Activated T-cell treated with anti-CD3 and anti-CD28 coated beads for 1 hour (primary cell): Measurements from ENCODE around the gene ELOVL6.
A peak's percentile ranks its signal among the peaks of the same experiment; 100 is the strongest.
"Not testable (repeated sequence)": the region's sequence is repeated elsewhere in the genome, so short reads cannot be mapped to it uniquely, and the experiment has no call there.

Source experiments
- DNase-seq: peaks from one replicate; pipeline ENCODE4 v3.0.0-alpha.2; 2020; ENCODE audit warnings: low read depth

ELOVL6 gene

GRCh38 chr4:110124711-110125110 is 73.7 kb downstream of the ELOVL6 start:
- DNase-seq, result no peak

DNA sequence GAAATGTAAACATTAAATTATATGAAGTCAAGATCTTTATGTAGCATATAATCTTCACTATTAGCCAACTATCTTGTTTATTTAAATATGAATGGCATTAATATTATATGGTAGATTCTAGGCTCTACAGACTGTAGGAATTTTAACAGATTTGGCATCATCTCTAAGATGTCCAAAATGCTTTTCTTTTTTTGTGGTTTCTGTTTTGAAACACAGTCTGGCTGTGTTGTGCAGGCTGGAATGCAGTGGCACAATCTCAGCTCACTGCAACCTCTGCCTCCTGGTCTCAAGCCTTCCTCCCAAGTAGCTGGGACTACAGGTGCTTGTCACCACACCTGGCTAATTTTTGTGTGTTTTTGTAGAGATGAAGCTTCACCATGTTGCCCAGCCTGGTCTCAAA is 76.2 kb downstream of the ELOVL6 start:
- no peak for DNase-seq

GRCh38 chr4:110120506-110120905 is 77.9 kb downstream of the ELOVL6 start:
- no peak for DNase-seq

DNA sequence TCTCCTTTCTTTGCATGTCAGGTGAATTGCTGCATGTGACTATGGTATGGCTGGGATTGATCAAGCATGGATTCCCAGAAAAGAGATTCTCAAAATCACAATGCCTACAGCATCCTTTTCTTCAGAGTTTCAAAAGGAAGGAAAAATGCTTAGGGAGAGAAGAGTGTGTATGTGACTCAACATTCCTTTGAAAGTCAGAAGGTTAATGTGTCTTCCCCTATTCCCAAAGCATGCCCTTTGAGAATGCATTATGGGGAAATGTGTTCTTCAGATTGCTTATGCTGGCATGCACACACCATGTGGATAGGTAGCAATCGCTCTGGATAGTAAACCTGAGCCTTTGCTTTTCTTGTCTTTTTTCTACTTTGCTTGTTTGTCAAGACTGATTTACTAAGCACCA is 78.5 kb downstream of the ELOVL6 start:
- no peak for DNase-seq

DNA sequence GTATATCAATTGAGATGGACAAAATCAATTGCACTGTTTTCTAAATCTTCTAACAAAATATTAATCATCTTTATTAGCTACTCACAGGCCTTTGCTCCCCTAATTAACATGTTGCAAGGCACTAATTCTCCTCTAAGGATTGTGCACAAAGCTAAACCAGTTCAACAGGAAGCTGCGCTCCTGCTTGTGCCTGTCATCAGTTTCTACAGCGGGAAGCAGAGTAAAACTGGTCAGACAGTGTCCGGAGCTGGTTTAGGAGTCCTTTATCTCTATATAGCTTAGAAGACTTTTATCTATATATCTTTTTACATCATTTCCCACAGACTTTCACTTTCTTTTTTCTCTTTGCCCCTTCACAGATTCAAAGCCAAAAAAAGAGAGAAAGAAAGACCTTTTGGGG is 79.1 kb downstream of the ELOVL6 start:
- DNase-seq, result no peak

GRCh38 chr4:110112056-110112455 is 86.4 kb downstream of the ELOVL6 start:
- no peak for DNase-seq

- DNase-seq, result no peak
Observed at GRCh38 chr4:110109455-110109854, 89.0 kb downstream of the ELOVL6 start.

DNA sequence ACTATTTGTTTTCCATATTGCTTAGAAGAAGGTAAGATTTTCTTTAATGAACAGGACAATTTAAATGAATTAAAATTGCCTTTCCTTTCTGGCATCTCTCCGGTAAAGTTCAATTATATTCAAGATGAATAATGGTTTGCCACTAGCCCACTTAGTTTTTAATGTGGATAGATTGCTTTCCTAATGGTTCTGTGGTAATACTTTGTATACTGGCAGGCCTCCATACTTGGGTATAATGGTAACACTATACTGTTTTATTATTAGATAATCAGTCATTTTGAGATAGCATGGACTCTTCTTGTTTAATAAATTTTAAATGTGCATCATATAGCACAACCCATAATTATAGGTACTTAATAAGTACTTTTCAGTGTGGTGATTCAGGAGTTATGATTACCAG is 89.5 kb downstream of the ELOVL6 start:
- DNase-seq, result no peak

DNA sequence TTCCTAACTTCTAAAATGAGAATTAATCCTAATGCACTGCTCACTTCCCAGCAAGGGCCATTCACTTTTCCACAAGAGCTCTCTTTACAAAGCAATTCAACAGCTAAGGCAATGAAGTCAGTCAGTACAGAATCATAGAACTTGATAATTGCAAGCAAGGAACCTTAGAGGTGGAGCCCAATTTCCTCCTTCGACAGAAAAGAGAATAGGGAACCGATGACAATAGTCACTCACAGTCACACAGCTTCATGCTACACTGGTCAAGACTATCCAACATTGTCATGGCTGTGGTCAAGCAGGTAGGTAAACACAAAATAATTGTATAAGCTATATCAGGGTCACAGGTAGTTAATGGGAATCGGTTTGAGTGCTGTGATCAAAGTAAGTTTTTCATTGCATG is 90.0 kb downstream of the ELOVL6 start:
- DNase-seq, result no peak

GRCh38 chr4:110107866-110108265 is 90.5 kb downstream of the ELOVL6 start:
- DNase-seq, result no peak

- no peak for DNase-seq
Observed at GRCh38 chr4:110106931-110107296, 91.5 kb downstream of the ELOVL6 start.

GRCh38 chr4:110104661-110105060 is 93.8 kb downstream of the ELOVL6 start:
- no peak for DNase-seq

GRCh38 chr4:110099638-110100037 is 98.8 kb downstream of the ELOVL6 start:
- no peak for DNase-seq

DNA sequence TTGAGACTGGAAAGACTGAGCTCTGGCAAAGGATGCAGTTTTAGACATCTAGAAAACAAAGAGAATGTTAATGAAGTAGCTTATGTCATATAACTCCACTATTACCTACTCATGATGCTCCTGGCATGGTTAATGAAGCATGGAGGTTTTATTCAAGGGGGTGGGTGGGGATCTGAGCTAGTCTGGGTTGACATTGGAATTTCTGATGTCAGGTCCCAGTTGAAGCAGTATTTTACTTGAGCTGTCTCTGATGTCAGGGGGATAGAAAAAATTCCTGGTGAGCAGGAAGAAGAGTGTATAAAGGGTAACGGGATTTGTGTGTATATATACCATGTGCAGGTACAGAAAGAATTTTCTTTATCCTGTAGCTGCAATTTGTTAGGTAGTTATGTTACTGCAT is 102.0 kb downstream of the ELOVL6 start:
- DNase-seq, result no peak

DNA sequence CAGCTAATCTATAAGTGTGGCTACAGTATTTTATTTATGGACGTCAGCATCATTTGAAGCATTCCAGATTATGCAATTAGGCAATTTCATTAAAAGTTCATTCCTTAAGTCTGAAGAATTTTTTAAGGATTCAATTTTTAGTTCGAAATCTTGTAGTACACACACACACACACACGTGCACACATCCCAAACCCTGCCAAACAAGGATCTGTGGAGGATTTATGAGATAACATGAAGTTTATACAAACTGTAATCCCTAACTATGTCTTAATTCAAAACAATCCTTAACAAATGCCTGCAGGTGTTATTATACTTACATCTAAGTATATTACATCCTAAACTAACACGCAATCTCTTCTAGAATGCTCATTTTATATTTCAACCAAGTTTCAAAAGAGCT is 105.8 kb downstream of the ELOVL6 start:
- DNase-seq, result no peak

- DNase-seq, result no peak
Observed at GRCh38 chr4:110091434-110092140, 106.8 kb downstream of the ELOVL6 start.

- no peak for DNase-seq
Observed at GRCh38 chr4:110088670-110089069, 109.7 kb downstream of the ELOVL6 start.

DNA sequence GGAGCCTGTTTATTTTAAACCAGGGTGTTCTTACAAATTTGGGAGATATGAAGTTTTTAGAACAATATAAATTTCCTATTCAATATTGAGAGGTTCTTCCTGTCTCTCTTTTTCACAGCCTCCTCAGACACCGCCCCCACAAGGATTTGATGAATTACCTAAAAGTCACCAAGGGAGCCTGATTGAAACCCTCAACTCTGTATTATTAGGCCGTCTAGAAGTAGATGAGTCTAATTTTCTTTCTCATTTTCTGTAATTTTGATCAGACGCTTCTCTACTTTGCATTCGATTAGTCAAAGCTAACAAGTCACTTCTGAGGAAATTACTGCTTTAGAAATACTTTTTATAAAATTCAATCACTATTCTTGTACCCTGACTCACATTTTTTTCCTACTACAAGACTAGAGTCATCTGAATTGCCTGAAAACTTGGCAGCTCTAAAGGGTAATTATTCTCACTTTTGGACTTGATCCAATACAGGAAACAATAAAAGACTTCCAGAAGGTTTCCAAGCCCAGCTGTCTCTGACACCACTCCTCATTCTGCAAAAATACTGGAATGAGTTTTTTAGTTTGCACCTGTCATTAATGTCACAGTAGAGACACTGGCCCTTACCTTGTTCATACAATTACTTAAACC is 111.2 kb downstream of the ELOVL6 start:
- no peak for DNase-seq

GRCh38 chr4:110085131-110085530 is 113.3 kb downstream of the ELOVL6 start:
- peak; percentile 6 for DNase-seq

DNA sequence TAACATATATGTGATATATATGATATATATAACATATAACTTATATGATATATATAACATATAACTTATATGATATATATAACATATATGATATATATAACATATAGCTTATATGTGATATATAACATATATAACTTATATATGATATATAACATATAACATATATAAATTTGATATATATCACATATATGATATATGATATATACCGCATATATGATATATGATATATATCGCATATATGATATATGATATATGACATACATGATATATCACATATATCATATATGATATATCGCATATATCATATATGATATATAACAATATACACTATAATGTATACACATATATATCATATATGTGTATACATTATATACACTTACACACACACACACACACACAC is 114.3 kb downstream of the ELOVL6 start:
- DNase-seq, result no peak

DNA sequence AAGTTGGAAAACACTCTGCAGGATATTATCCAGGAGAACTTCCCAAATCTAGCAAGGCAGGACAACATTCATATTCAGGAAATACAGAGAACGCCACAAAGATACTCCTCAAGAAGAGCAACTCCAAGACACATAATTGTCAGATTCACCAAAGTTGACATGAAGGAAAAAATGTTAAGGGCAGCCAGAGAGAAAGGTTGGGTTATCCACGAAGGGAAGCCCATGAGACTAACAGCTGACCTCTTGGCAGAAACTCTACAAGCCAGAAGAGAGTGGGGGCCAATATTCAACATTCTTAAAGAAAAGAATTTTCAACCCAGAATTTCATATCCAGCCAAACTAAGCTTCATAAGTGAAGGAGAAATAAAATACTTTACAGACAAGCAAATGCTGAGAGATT is 120.3 kb downstream of the ELOVL6 start:
- not testable (repeated sequence) for DNase-seq

GRCh38 chr4:110076828-110077227 is 121.6 kb downstream of the ELOVL6 start:
- not testable (repeated sequence) for DNase-seq

DNA sequence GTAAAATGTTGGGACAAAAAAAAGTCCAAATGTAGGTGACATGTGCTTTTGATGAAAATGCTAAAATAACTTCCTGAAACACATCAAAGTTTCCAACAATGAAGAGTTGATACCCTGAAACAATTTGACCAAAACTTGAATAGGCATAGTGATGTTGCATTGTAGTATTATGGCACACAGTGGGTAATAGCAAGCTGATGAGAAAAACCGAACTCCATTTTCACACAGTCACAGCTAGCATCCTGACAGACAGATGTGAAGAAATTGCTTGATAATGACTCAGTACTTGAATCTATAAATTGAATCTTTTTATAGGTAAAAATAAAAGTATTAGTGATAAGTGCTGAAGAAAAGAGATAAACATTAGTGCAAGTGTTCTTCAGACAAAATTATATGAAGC is 122.5 kb downstream of the ELOVL6 start:
- no peak for DNase-seq

DNA sequence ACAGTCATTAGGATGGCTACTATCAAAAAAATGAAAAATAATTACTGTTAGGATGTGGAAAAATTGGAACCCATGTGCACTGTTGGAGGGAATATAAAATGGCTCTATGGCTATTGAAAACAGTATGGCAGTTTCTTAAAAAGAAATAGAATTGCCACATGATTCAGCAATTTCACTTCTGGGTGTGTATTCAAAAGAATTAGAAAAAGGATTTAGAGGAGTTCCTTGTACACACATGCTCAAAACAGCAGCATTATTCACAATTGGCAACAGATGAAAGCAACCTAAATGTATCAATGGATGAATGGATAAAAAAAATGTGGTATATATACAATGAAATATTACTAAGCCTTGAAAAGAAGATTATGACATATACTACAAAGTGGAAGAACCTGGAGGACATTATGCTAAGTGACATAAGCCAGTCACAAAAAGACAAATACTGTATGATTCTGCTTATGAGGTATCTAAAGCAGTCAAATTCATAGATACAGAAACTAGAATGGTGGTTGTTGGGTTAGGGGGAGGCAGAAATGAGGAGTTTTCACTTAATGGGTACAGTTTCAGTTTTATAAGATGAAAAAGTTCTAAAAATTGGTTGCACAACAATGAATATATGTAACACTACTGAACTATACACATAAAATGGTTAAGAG is 123.2 kb downstream of the ELOVL6 start:
- DNase-seq, result no peak
